HFFc6 (cell line): ENCODE measurements around the gene BICRA. TPM values are rescaled to one million over a fixed set of nuclear protein-coding genes. Genes with fewer than 3 reads are reported as not detected.

Experiments used
- DNase-seq: peaks from one replicate; pipeline ENCODE4 v3.0.0-alpha.2; 2018
- H3K27ac Mint-ChIP-seq: 2 replicates; pipeline ENCODE4 v1.8.0; 2020; ENCODE audit warnings: mild to moderate bottlenecking, mixed read lengths
- H3K27me3 Mint-ChIP-seq: 2 replicates; pipeline ENCODE4 v1.8.0; 2021; ENCODE audit warnings: mild to moderate bottlenecking, moderate library complexity, mixed read lengths; ENCODE audit not compliant: insufficient read depth
- H3K36me3 Mint-ChIP-seq: 2 replicates; pipeline ENCODE4 v1.8.0; 2021; ENCODE audit warnings: low read depth, mixed read lengths
- H3K4me1 Mint-ChIP-seq: 2 replicates; pipeline ENCODE4 v1.8.0; 2020; ENCODE audit warnings: low read depth, mixed read lengths
- H3K4me3 Mint-ChIP-seq: 2 replicates; pipeline ENCODE4 v1.8.0; 2020; ENCODE audit warnings: mild to moderate bottlenecking, moderate library complexity, mixed read lengths
- H3K9me3 Mint-ChIP-seq: 2 replicates; pipeline ENCODE4 v1.8.0; 2020; ENCODE audit warnings: mild to moderate bottlenecking, mixed read lengths
- total RNA-seq, 6 experiments: library from RNA; stranded (reverse); fragmentation: NEBNext Ultra II Directional; extraction: Animal tissue kit (Norgen Biotek cat#: 25700); gene quantifications; 2 replicates in 1 of 6; 3 replicates in 5 of 6; pipeline ENCODE4 v1.2.3, GENCODE V29; 2021
- TF ChIP-seq, protein P1 (sequence below): fragments of 200-600 bp; sonication (generic); IDR thresholded peaks from 2 replicates; pipeline ENCODE4 v1.5.0; 2021; ENCODE audit warnings: antibody characterized with exemption, mild to moderate bottlenecking

The BICRA gene
- total RNA-seq, 6 experiments from 2014 or later: 11.8 to 16.7 (median 15.5) TPM

DNA sequence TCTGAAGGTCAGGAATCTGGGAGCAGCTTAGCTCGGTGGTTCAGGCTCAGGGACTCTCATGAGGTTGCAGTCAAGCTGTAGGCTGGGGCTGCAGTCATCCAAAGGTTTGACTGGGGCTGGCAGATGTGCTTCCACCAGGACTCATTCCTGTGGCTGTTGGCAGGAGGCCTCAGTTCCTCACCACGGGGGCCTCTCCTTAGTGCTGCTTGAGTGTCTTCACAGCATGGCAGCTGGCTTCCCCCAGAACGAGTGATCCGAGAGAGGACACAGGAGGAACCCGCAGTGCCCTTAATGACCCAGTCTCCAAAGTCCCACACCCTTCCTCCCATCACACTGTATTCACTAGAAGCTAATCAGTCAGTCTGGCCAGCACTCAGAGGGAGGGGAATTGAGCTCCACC, 65.6 kb downstream of the BICRA start:
- Mint-ChIP-seq H3K4me3 (no peak overlapping the region), H3K27me3 (peaks cover 2% of the 10 kb centered on the region), H3K4me1 (no peaks in the 10 kb centered on the region), H3K9me3 (no peaks in the 10 kb centered on the region), H3K36me3 (peaks cover 30% of the 10 kb centered on the region), H3K27ac (no peak overlapping the region)
- DNase-seq: no peak
- TF ChIP-seq, protein P1, sequence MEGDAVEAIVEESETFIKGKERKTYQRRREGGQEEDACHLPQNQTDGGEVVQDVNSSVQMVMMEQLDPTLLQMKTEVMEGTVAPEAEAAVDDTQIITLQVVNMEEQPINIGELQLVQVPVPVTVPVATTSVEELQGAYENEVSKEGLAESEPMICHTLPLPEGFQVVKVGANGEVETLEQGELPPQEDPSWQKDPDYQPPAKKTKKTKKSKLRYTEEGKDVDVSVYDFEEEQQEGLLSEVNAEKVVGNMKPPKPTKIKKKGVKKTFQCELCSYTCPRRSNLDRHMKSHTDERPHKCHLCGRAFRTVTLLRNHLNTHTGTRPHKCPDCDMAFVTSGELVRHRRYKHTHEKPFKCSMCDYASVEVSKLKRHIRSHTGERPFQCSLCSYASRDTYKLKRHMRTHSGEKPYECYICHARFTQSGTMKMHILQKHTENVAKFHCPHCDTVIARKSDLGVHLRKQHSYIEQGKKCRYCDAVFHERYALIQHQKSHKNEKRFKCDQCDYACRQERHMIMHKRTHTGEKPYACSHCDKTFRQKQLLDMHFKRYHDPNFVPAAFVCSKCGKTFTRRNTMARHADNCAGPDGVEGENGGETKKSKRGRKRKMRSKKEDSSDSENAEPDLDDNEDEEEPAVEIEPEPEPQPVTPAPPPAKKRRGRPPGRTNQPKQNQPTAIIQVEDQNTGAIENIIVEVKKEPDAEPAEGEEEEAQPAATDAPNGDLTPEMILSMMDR: no peak

DNA sequence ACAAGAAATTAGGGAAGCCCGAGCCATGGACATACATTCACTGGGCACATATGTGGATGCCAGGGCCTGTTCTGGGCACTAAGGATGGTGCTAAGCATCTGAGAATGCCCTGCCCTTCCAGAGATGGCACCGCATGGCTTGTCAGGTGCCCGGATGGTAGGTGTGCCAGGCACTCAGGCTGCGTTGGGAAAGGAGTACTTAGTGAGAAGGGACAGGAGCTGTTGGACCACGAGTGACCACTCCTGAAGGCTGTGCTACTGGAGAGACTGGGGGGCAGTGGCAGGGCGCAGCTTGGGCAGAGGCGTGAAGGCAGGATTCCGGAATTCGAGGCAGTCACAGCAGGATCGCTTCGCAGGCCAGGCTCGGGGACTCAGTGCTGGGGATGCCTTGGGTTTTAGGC, 66.3 kb downstream of the BICRA start:
- Mint-ChIP-seq H3K4me3 (no peak overlapping the region), H3K27ac (no peak overlapping the region), H3K27me3 (peaks cover 2% of the 10 kb centered on the region), H3K9me3 (no peaks in the 10 kb centered on the region), H3K4me1 (no peaks in the 10 kb centered on the region), H3K36me3 (peaks cover 27% of the 10 kb centered on the region)
- TF ChIP-seq, protein P1: no peak
- DNase-seq: no peak

DNA sequence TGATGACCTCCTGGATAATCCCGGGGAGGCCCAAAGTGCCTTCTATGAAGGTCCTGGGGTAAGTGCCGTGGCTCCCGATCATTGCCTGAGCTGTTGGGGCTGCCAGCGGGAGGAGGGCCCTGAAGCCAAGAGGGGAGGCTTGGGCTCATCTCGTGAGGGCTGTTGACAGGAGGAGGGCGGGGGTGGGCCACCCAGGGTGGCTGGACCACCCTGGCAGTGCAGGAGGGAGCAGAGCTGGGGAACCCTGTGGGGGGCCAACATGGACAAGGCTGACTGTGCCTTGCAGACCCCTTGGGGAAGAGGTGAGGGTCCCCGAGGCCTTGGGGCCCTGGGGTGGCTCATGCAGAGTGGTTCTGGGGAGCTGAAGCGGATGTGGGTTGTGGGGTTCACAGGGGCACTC, 66.9 kb downstream of the BICRA start:
- Mint-ChIP-seq H3K4me1 (no peaks in the 10 kb centered on the region), H3K27ac (no peak overlapping the region), H3K36me3 (peaks cover 24% of the 10 kb centered on the region), H3K4me3 (no peak overlapping the region), H3K9me3 (no peaks in the 10 kb centered on the region), H3K27me3 (peaks cover 2% of the 10 kb centered on the region)
- TF ChIP-seq, protein P1: no peak
- no peak for DNase-seq

DNA sequence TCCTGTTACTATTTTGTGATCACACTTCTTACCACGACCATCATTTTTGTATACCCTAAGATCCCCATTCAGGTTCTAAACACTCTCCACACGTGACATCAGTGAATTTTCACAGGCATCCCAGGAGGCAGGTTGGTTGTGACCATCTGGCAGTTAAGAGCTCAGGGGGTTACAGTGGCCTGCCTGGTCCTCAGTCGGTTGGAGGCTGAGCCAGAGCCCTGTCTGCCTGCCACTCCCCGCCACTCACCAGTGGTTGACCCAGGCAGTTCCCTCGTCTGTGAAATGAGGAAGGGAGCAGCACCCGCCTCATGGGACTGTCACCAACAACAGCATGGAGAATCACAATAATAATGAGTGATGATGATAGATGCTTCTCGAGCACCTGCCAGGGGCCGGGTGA, 67.9 kb downstream of the BICRA start:
- no peak overlapping the region for H3K4me3 Mint-ChIP-seq
- DNase-seq: no peak
- no peaks in the 10 kb centered on the region; the same call in 1 of the 2 replicates for H3K27me3 Mint-ChIP-seq
- H3K4me1 Mint-ChIP-seq: no peaks in the 10 kb centered on the region
- no peak overlapping the region for H3K27ac Mint-ChIP-seq
- TF ChIP-seq, protein P1: no peak
- H3K9me3 Mint-ChIP-seq: no peaks in the 10 kb centered on the region
- peaks cover 29% of the 10 kb centered on the region for H3K36me3 Mint-ChIP-seq

DNA sequence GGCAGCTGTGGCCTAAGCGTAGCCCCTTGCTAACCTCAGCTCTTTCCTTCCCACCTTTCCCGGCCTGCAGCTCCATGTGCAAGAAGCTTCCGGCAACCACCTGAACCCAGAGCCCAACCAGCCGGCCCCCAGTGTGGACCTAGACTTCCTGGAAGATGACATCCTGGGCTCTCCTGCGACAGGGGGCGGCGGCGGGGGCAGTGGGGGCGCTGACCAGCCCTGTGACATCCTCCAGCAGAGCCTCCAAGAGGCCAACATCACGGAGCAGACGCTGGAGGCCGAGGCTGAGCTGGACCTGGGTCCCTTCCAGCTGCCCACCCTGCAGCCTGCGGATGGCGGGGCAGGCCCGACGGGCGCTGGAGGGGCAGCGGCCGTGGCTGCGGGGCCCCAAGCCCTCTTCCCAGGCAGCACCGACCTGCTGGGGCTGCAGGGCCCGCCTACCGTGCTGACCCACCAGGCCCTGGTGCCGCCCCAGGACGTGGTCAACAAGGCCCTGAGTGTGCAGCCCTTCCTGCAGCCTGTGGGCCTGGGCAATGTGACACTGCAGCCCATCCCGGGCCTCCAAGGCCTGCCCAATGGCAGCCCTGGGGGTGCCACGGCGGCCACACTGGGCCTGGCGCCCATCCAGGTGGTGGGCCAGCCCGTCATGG, 70.4 kb downstream of the BICRA start:
- H3K9me3 Mint-ChIP-seq: no peaks in the 10 kb centered on the region
- H3K4me3 Mint-ChIP-seq: no peak overlapping the region
- H3K27ac Mint-ChIP-seq: no peak overlapping the region
- no peaks in the 10 kb centered on the region for H3K4me1 Mint-ChIP-seq
- TF ChIP-seq, protein P1: no peak
- no peak for DNase-seq
- H3K27me3 Mint-ChIP-seq: no peaks in the 10 kb centered on the region; the same call in 1 of the 2 replicates
- H3K36me3 Mint-ChIP-seq: peaks cover 28% of the 10 kb centered on the region
